Measurements from ENCODE around the gene GALNT1.

The GALNT1 gene

GRCh38 chr18:35749701-35750100 is 168.2 kb downstream of the GALNT1 start:
- no peak for DNase-seq (ENCODE audit: low read depth in 1 of 2, low spot score in 1 of 2)

GRCh38 chr18:35750929-35751328 is 169.4 kb downstream of the GALNT1 start:
- DNase-seq (ENCODE audit: low read depth in 1 of 2, low spot score in 1 of 2), result no peak

DNA sequence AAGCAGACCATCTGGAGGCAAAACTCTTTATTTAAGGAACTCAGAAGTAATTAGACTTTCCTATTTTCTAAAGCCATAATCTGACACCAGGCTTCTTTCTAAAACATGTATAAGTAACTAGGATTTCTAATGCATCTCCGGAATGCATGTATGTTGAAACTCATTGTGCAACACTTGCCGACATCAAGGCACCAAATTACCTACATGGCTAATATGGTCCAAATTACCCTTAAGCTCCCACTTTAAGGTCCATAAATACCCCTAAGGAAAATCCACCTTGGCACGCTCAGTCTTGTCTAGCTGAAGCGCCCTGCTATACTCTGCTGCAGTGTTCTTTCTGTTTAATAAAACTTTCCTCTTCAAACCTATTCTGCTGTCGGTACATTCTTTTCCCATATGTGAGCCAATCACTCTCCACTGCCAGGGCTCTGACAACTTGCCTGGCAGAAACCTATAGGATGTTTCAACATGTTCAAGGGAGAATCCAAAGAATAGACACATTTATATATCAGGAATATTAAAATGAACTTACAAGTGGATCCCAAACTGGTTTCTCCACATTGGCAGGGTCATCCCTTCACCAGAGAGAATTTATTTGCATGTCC is 171.9 kb downstream of the GALNT1 start:
- no peak for DNase-seq (ENCODE audit: low read depth in 1 of 2, low spot score in 1 of 2)

DNA sequence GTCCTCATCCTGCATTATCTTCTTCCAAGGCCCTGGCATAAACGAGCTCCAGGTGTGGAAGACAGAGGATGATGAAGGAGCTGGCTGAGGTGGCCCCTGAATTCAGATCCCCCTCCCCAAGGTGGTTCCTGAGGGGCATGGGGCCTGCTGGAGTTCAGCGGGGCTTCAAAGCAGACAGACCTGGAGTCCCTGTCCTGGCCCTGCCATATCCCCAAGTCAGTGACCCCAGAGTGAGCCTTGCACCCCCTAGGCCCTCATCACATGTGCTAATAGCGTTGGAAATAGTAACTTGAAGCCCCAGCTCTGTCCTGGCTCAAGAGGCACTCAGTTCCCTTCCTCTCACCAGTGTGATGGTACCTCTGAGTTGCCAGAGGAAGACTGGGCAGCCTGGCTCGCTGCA is 172.9 kb downstream of the GALNT1 start:
- no peak for DNase-seq (ENCODE audit: low read depth in 1 of 2, low spot score in 1 of 2)

GRCh38 chr18:35755369-35755768 is 173.8 kb downstream of the GALNT1 start:
- no peak for DNase-seq (ENCODE audit: low read depth in 1 of 2, low spot score in 1 of 2)

GRCh38 chr18:35756506-35757117 is 175.1 kb downstream of the GALNT1 start:
- peak in 1 of 2 donors; percentile 9 for DNase-seq (ENCODE audit: low read depth in 1 of 2, low spot score in 1 of 2)
